ENCODE data around the gene FGF14.

DNA sequence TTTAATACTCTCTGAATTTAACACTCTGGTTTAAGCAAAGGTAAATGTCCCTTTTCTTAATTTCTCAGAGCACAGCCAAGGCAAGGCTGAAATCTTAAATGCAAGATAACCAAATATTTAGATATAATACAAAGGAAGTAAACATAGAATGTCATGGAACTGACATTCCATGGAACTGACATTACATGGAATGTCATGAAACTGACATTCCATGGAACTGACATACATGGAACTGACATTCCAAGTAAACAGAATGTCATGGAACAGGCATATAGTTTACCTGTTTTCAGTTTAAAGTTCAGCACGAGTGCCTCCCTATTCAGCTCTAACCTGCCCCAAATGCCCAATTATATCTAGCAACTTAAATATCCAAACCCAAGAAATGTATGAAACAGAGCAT, 21.8 kb downstream of the FGF14 start:
- TF ChIP-seq, protein P1, sequence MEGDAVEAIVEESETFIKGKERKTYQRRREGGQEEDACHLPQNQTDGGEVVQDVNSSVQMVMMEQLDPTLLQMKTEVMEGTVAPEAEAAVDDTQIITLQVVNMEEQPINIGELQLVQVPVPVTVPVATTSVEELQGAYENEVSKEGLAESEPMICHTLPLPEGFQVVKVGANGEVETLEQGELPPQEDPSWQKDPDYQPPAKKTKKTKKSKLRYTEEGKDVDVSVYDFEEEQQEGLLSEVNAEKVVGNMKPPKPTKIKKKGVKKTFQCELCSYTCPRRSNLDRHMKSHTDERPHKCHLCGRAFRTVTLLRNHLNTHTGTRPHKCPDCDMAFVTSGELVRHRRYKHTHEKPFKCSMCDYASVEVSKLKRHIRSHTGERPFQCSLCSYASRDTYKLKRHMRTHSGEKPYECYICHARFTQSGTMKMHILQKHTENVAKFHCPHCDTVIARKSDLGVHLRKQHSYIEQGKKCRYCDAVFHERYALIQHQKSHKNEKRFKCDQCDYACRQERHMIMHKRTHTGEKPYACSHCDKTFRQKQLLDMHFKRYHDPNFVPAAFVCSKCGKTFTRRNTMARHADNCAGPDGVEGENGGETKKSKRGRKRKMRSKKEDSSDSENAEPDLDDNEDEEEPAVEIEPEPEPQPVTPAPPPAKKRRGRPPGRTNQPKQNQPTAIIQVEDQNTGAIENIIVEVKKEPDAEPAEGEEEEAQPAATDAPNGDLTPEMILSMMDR (IDR thresholded peaks at IDR 0.05): no peak
- no peak for TF ChIP-seq POLR2A (IDR thresholded peaks at IDR 0.05)

Data from Peyer's patch (tissue), 4 donors.